HepG2 (cell line): ENCODE data around the gene ANTKMT. TPM values are rescaled to one million over a fixed set of nuclear protein-coding genes. Genes with fewer than 3 reads are reported as not detected.

Experiments used
- ARNTL ChIP-seq: sonication (generic); formaldehyde crosslinking; IDR thresholded peaks from 2 replicates; pipeline ENCODE4 v1.4.0; 2020; ENCODE audit warnings: mild to moderate bottlenecking, missing genetic modification reagents
- ELF1 ChIP-seq: sonication (generic); formaldehyde crosslinking; IDR thresholded peaks from 2 replicates; pipeline ENCODE4 v1.4.0; 2020; ENCODE audit warnings: missing genetic modification reagents
- FOXA1 ChIP-seq, 2 experiments: fragments of 450-650 bp in 1 of 2; sonication (generic) in 1 of 2; formaldehyde crosslinking in 1 of 2; IDR thresholded peaks; 2 replicates each; pipeline versions ENCODE4 v1.4.0 to v1.6.1; 2016 to 2020; ENCODE audit warnings: missing genetic modification reagents in 1 of 2
- FOXP1 ChIP-seq, 2 experiments: fragments of 450-650 bp in 1 of 2; IDR thresholded peaks; 2 replicates each; pipeline ENCODE4 v1.6.1; 2017 to 2018; ENCODE audit warnings: antibody characterized with exemption in 1 of 2
- GZF1 ChIP-seq: sonication (generic); formaldehyde crosslinking; IDR thresholded peaks from 2 replicates; pipeline ENCODE4 v1.5.1; 2020; ENCODE audit warnings: mild to moderate bottlenecking, missing genetic modification reagents
- HIVEP1 ChIP-seq: sonication (generic); formaldehyde crosslinking; IDR thresholded peaks from 2 replicates; pipeline ENCODE4 v1.4.0; 2020; ENCODE audit warnings: mild to moderate bottlenecking, missing genetic modification reagents
- NFATC3 ChIP-seq: sonication (generic); formaldehyde crosslinking; IDR thresholded peaks from 2 replicates; pipeline ENCODE4 v1.5.1; 2020; ENCODE audit warnings: mild to moderate bottlenecking, missing genetic modification reagents
- NFE2L1 ChIP-seq: sonication (generic); formaldehyde crosslinking; IDR thresholded peaks from 2 replicates; pipeline ENCODE4 v1.4.0; 2020; ENCODE audit warnings: missing genetic modification reagents, mild to moderate bottlenecking, borderline replicate concordance
- NR2F2 ChIP-seq: IDR thresholded peaks from 2 replicates; pipeline ENCODE4 v1.6.1; 2012; ENCODE audit warnings: low read depth, inconsistent platforms, borderline replicate concordance
- NR2F6 ChIP-seq, 2 experiments: IDR thresholded peaks; 2 replicates each; pipeline ENCODE4 v1.6.1; 2016; ENCODE audit warnings: antibody characterized with exemption in 1 of 2, mild to moderate bottlenecking in 1 of 2
- ZMYM2 ChIP-seq: sonication (generic); formaldehyde crosslinking; IDR thresholded peaks from 2 replicates; pipeline ENCODE4 v1.8.0; 2022; ENCODE audit warnings: mild to moderate bottlenecking, missing genetic modification reagents
- ZNF180 ChIP-seq: sonication (generic); formaldehyde crosslinking; IDR thresholded peaks from 2 replicates; pipeline ENCODE4 v1.4.0; 2020; ENCODE audit warnings: low read depth, missing genetic modification reagents, borderline replicate concordance
- ZNF282 ChIP-seq: fragments of 450-650 bp; IDR thresholded peaks from 2 replicates; pipeline ENCODE4 v1.6.1; 2018; ENCODE audit not compliant: partially characterized antibody
- ZNF451 ChIP-seq: sonication (generic); formaldehyde crosslinking; IDR thresholded peaks from 2 replicates; pipeline ENCODE4 v1.5.0; 2020; ENCODE audit warnings: mild to moderate bottlenecking, missing genetic modification reagents
- ZNF777 ChIP-seq: sonication (generic); formaldehyde crosslinking; IDR thresholded peaks from 2 replicates; pipeline ENCODE4 v1.4.0; 2020; ENCODE audit warnings: missing genetic modification reagents
- ZNF891 ChIP-seq: sonication (generic); formaldehyde crosslinking; IDR thresholded peaks from 2 replicates; pipeline ENCODE4 v1.5.0; 2020; ENCODE audit warnings: mild to moderate bottlenecking, missing genetic modification reagents
- polyA plus RNA-seq, 8 experiments: library from polyadenylated mRNA; depleted of rRNA in 3 of 8; stranded (reverse) in 7 of 8; unstranded in 1 of 8; fragments of >200 nt; fragmentation: Illumina TruSeq in 4 of 8; extraction: Trizol in 4 of 8; gene quantifications; 2 replicates each; pipeline versions ENCODE4 v1.2.1 to v1.2.3, GENCODE V29; 2011 to 2016; ENCODE audit warnings: low read depth in 4 of 8, missing spikeins in 1 of 8, mixed read lengths in 1 of 8; ENCODE audit not compliant: insufficient read depth in 1 of 8
- total RNA-seq, 5 experiments: library from RNA; depleted of rRNA; stranded (reverse); fragments of >200 nt; fragmentation: Illumina TruSeq; extraction: Trizol; gene quantifications; 2 replicates each; pipeline ENCODE4 v1.2.3, GENCODE V29; 2016; ENCODE audit warnings: low read depth in 1 of 5
- TF ChIP-seq, protein P1 (sequence below): sonication (generic); formaldehyde crosslinking; IDR thresholded peaks from 2 replicates; pipeline ENCODE4 v1.4.0; 2020; ENCODE audit warnings: missing genetic modification reagents
- TF ChIP-seq, protein P2 (sequence below): sonication (generic); formaldehyde crosslinking; IDR thresholded peaks from 2 replicates; pipeline ENCODE4 v1.4.0; 2020; ENCODE audit warnings: low read depth, missing genetic modification reagents
- TF ChIP-seq, protein P3 (sequence below): sonication (generic); formaldehyde crosslinking; IDR thresholded peaks from 2 replicates; pipeline ENCODE4 v1.5.0; 2020; ENCODE audit warnings: mild to moderate bottlenecking, missing genetic modification reagents, moderate library complexity
- TF ChIP-seq, protein P4 (sequence below): IDR thresholded peaks from 2 replicates; pipeline ENCODE4 v1.6.1; 2012; ENCODE audit warnings: inconsistent platforms
- TF ChIP-seq, protein P5 (sequence below): sonication (generic); formaldehyde crosslinking; IDR thresholded peaks from 2 replicates; pipeline ENCODE4 v1.8.0; 2022; ENCODE audit warnings: mild to moderate bottlenecking, missing genetic modification reagents, borderline replicate concordance

Gene ANTKMT
- total and polyA plus RNA-seq, 2 of the 13 experiments (the other 11 are each of a cell fraction or from before 2014, with no cell fraction given), result 7.5 to 47.8 TPM

DNA sequence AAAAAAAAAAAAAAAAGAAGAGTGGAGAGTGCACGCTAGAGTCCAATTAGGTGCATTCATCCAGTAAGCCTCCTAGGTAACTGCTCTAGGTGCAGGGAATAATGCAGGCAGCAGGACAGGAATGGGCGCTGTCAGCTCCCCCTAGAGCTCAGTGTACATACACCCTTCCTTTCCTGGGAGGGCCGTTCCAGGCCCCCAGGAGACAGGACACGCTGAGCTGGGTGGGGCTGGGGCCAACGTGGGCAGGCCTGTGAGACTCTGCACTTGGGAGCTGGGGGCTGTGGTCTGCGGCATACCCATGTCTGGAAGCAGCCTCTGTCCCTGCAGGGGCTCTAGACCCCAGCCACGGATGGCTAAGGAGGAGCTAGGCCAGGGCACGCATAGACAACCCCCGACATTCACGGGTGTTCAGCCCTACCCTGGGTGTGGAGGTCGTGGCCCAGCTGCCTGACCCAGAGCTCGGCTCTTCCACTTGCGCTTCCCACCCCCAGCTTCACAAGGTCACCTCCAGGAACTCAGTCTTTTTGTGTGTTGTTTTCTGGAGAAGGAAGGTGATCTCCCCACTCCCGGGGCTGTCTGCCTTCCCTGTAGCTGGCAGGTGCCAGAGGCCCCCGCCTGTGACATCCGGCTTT is 1.0 kb upstream of the ANTKMT start (continued):
- TF ChIP-seq FOXA1 (IDR thresholded peaks at IDR 0.05) (no peak), FOXA1 (CRISPR knock-in tag; IDR thresholded peaks at IDR 0.05) (peak; percentile 60), NFATC3 (CRISPR knock-in tag) (no peak), GZF1 (CRISPR knock-in tag) (no peak), ELF1 (no peak), ZNF891 (CRISPR knock-in tag) (no peak), HIVEP1 (no peak), FOXP1 (IDR thresholded peaks at IDR 0.05) (no peak), FOXP1 (CRISPR knock-in tag; IDR thresholded peaks at IDR 0.05) (no peak), ZNF777 (CRISPR knock-in tag) (no peak), ZMYM2 (CRISPR knock-in tag) (no peak), NFE2L1 (CRISPR knock-in tag) (no peak), NR2F6 (IDR thresholded peaks at IDR 0.05) (no peak), NR2F6 (CRISPR knock-in tag; IDR thresholded peaks at IDR 0.05) (no peak), NR2F2 (no peak), ZNF180 (no peak), ARNTL (CRISPR knock-in tag) (no peak), ZNF451 (CRISPR knock-in tag) (no peak), ZNF282 (no peak)
- TF ChIP-seq, protein P1, sequence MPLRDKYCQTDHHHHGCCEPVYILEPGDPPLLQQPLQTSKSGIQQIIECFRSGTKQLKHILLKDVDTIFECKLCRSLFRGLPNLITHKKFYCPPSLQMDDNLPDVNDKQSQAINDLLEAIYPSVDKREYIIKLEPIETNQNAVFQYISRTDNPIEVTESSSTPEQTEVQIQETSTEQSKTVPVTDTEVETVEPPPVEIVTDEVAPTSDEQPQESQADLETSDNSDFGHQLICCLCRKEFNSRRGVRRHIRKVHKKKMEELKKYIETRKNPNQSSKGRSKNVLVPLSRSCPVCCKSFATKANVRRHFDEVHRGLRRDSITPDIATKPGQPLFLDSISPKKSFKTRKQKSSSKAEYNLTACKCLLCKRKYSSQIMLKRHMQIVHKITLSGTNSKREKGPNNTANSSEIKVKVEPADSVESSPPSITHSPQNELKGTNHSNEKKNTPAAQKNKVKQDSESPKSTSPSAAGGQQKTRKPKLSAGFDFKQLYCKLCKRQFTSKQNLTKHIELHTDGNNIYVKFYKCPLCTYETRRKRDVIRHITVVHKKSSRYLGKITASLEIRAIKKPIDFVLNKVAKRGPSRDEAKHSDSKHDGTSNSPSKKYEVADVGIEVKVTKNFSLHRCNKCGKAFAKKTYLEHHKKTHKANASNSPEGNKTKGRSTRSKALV (CRISPR knock-in tag), result no peak
- TF ChIP-seq, protein P2, sequence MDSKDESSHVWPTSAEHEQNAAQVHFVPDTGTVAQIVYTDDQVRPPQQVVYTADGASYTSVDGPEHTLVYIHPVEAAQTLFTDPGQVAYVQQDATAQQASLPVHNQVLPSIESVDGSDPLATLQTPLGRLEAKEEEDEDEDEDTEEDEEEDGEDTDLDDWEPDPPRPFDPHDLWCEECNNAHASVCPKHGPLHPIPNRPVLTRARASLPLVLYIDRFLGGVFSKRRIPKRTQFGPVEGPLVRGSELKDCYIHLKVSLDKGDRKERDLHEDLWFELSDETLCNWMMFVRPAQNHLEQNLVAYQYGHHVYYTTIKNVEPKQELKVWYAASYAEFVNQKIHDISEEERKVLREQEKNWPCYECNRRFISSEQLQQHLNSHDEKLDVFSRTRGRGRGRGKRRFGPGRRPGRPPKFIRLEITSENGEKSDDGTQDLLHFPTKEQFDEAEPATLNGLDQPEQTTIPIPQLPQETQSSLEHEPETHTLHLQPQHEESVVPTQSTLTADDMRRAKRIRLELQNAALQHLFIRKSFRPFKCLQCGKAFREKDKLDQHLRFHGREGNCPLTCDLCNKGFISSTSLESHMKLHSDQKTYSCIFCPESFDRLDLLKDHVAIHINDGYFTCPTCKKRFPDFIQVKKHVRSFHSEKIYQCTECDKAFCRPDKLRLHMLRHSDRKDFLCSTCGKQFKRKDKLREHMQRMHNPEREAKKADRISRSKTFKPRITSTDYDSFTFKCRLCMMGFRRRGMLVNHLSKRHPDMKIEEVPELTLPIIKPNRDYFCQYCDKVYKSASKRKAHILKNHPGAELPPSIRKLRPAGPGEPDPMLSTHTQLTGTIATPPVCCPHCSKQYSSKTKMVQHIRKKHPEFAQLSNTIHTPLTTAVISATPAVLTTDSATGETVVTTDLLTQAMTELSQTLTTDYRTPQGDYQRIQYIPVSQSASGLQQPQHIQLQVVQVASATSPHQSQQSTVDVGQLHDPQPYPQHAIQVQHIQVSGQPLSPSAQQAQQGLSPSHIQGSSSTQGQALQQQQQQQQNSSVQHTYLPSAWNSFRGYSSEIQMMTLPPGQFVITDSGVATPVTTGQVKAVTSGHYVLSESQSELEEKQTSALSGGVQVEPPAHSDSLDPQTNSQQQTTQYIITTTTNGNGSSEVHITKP, result peak; percentile 66
- TF ChIP-seq, protein P3, sequence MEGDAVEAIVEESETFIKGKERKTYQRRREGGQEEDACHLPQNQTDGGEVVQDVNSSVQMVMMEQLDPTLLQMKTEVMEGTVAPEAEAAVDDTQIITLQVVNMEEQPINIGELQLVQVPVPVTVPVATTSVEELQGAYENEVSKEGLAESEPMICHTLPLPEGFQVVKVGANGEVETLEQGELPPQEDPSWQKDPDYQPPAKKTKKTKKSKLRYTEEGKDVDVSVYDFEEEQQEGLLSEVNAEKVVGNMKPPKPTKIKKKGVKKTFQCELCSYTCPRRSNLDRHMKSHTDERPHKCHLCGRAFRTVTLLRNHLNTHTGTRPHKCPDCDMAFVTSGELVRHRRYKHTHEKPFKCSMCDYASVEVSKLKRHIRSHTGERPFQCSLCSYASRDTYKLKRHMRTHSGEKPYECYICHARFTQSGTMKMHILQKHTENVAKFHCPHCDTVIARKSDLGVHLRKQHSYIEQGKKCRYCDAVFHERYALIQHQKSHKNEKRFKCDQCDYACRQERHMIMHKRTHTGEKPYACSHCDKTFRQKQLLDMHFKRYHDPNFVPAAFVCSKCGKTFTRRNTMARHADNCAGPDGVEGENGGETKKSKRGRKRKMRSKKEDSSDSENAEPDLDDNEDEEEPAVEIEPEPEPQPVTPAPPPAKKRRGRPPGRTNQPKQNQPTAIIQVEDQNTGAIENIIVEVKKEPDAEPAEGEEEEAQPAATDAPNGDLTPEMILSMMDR (CRISPR knock-in tag), result peak; percentile 62
- TF ChIP-seq, protein P4, sequence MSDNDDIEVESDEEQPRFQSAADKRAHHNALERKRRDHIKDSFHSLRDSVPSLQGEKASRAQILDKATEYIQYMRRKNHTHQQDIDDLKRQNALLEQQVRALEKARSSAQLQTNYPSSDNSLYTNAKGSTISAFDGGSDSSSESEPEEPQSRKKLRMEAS, result 0 out of 2 replicates have a peak, but pooled peaks have one; percentile 39
- TF ChIP-seq, protein P5, sequence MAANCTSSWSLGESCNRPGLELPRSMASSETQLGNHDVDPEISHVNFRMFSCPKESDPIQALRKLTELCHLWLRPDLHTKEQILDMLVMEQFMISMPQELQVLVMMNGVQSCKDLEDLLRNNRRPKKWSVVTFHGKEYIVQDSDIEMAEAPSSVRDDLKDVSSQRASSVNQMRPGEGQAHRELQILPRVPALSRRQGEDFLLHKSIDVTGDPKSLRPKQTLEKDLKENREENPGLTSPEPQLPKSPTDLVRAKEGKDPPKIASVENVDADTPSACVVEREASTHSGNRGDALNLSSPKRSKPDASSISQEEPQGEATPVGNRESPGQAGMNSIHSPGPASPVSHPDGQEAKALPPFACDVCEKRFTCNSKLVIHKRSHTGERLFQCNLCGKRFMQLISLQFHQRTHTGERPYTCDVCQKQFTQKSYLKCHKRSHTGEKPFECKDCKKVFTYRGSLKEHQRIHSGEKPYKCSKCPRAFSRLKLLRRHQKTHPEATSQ, result no peak
